NOMO-1 (cell line): ENCODE results near the gene SMAD7.
A peak's percentile ranks its signal among the peaks of the same experiment; 100 is the strongest.

Experiments used
- DNase-seq, 2 experiments: peaks; one replicate each; lab custom pipeline; 2025; ENCODE audit not compliant: unreplicated experiment in 2 of 2; lab: John Stamatoyannopoulos, UW

Gene SMAD7

DNA sequence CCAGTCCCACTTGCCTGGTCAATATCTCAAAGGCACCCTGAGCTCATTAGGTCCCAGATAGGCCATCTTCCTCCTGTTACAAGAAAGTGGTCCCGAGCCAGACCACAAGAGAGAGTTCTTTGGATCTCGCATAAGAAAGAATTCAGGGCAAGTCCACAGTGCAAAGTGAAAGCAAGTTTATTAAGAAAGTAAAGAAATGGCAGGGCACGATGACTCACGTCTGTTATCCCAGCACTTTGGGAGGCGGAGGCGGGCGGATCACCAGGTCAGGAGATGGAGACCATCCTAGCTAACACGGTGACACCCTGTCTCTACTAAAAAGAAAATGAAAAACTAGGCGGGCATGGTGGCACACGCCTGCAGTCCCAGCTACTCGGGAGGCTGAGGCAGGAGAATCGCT is 10.8 kb upstream of the SMAD7 start:
- DNase-seq = no peak

DNA sequence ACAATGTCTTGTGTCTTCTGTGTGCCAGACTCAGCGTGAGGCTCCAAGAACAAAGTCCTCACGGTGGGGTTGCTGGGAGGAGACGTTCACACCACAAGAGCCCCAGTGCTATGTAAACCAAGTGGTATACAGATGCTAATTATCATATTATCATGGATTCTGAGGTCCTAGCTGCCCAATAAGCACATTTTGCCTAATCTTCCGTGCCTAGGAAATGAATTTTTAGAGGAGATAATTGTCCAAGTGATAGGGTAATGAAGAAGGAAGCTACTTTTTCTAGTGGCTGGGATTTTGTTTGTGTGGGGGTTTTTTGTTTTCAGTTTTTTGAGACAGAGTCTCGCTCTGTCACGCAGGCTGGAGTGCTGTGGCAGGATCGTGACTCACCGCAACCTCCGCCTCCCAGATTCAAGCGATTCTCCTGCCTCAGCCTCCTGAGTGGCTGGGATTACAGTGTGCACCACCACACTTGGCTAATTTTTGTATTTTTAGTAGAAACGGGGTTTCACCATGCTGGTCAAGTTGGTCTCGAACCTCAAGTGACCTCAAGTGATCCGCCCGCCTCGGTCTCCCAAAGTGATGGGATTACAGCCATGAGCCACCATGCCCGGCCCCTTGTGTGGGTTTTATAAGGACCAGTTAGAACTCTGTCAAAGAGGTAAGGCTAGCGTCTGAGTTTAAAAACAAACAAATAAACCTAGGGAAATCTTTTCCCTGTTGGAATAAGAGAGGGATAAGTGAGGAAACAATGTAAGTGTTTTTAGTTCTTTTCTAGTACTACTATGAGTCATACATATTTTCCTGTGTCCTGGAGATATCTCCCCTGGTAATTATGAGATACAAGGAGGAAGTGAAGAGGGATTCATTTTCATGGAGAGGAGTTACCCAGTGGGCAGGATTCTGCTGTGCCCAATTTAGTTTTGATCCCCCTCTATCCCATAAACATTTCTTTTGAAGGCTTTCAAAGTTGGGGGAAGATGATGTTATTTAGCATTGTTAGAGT is 9.5 kb upstream of the SMAD7 start:
- no peak for DNase-seq

DNA sequence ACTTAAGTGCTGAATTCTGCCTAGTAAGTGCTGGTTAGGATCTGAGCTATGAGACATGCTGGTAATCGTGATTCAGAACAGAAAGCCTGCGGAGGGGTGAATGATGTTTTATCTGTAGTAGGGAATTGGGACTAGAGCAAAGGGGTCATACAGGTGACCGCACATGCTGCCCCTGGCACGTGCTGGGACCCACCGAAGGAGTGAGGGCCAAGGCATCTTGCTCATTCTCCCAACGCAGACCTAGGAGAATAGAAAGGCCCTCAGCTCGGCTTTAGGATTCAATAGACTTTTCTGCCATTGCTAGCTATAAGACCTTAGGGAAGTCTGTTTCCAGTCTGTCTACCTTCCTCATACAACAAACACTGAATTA is 8.8 kb upstream of the SMAD7 start:
- no peak for DNase-seq

DNA sequence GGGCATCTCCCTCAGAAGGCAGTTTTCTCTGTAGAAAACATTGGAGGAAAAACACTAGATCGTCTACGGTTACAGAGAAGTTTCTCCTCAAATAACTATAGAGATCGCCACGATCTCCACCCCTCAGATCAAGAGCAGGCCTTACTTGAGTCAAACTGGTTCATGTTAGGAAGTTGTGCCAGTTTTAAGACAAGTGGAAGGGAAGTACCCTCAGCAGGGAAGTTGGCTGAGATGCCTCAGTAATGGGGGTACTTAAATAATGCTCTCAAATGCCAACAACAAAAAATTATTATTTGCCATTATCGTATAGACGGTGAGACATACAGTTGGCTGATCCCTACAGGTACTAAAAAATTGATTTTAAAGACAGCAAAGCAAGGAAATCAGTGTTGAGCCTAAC is 8.2 kb upstream of the SMAD7 start:
- DNase-seq = no peak

DNA sequence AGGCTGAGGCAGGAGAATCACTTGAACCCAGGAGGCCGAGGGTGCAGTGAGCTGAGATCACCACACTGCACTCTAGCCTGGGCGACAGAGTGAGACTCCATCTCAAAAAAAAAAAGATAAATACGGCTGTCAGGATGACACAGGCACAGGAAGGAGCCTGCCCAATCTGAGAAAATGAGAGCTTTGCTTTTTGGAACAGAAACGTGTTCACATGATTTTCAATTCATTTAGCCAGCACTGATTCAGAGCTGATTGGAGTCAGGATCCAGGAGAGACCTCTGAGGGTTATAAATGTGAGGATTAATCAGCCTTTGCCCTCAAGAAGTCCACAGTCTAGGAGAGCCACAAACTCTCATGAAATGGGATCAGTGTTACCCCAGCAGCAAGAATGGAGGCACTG is 6.9 kb upstream of the SMAD7 start:
- no peak for DNase-seq

DNA sequence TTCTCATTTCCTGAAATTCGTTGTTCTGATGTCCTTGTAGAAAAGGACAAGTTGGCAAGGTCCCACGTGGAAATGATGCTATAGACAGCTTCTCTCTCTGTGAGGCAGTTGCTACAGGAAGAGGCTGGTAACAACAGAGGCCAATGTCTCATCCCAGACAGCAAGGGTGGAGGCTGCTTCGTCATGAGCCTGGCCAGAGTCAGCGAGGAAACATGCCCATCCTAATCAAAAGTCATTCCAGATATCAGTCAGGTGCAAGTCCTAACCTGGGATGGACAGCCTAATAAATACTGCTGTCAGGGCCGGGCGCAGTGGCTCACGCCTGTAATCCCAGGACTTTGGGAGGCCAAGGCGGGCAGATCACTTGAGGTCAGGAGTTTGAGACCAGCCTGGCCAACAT is 6.4 kb upstream of the SMAD7 start:
- DNase-seq = no peak

DNA sequence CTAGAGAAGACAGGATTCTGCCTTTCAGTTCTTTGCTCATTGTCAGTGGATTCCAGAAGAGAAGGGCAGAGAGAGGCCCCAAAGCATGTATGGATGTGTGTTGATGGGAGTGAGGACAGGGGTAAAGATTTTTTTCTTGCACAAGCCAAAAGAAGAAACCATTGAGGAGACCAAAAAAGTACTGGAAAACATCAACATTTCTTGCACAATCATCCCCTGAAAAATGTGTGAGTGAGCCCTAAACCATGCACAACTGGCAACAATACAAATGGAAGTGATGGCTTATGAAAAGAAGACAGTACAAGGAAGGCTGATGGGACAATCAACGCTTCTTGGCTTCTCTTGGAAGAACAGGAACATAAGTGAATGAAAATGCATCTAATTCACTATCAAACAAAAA is 5.6 kb upstream of the SMAD7 start:
- DNase-seq = no peak

DNA sequence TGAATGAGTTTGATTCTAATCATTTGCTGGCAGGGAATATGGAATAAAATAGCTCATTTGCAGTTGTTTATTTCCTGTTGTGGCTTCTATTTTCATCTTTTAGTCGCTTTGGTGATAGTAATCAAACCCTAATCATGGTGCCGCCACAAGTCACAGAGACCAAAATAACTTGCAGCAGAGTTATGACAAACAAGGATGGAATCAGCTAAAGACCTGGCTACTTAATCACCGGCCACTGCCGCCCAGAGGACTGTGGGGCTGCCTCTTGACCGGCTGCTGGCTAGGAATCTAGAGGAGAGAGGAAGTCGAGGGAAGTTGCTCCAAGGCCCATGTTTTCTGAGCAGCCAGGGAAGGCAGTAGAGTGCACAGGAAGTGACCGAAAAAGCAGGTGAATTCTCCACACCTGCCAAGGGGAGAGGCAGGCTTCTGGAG is 5.1 kb upstream of the SMAD7 start:
- no peak for DNase-seq

DNA sequence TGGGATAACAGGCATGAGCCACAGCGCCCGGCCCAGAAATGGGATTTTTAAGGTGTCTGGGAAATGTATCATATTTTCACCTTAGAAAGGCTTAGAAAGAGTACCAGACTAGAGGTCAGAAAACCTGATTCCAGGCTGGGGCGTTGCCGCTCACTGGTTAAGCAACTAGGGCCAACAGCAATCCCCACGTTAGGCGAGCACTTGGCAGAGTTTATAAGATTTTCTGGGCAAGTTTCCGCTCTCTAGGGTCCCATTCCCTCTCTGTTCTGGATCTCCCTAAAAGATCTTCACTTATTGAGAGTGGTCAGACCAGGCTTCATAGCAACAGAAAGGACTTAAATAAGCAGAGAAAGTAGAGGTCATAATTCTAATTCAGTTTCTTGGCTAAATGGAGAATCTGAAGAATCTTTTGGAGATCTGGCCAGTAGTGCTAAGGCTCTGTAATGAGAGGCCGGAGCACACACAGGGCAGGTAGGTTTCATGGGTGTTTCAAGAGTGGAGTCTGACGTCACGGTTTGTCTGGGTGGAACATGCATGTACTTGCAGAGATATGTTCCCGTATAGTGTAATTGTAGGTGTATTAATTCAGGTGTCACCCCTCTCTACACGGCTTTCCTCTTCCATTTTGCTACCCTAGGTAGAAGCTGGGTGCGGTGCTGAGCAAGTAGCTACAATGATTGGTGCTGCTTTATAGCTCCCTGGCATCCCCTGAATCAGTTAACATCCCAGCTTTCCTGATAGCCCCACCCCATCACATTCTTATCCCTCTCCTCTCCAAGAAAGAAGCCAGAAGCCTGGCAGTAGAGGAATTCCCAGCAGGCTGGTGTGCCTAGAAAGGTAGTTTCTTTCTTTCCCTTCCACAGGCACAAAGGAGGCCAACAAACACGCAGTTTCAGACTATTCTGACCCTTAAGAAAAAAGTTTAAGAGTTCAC is 4.4 kb upstream of the SMAD7 start:
- DNase-seq = no peak

DNA sequence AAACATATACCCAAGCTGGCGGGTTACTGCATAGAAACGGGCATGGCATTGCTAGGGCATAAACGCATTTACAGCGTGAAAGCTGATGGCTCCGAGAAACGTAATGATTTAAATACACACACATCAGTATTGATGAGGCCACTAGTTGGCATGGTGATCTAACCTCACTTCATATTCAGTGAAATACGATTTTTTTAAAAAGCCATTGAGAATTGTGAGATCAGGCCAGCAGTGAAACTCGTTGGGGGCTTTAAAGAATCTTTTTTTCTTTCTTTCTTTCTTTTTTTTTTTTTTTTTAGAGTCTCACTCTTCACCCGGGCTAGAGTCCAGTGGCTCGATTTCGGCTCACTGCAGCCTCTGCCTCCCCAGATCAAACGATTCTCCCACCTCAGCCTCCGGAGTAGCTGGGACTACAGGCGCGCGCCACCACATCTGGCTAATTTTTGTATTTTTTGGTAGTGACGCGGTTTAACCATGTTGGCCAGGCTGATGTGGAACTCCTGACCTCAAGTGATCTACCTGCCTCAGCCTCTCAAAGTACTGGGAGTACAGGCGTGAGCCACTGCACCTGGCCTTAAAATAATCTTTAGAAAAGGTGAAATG is 2.4 kb upstream of the SMAD7 start:
- DNase-seq = peak in 1 of 2 experiments; percentile 37

DNA sequence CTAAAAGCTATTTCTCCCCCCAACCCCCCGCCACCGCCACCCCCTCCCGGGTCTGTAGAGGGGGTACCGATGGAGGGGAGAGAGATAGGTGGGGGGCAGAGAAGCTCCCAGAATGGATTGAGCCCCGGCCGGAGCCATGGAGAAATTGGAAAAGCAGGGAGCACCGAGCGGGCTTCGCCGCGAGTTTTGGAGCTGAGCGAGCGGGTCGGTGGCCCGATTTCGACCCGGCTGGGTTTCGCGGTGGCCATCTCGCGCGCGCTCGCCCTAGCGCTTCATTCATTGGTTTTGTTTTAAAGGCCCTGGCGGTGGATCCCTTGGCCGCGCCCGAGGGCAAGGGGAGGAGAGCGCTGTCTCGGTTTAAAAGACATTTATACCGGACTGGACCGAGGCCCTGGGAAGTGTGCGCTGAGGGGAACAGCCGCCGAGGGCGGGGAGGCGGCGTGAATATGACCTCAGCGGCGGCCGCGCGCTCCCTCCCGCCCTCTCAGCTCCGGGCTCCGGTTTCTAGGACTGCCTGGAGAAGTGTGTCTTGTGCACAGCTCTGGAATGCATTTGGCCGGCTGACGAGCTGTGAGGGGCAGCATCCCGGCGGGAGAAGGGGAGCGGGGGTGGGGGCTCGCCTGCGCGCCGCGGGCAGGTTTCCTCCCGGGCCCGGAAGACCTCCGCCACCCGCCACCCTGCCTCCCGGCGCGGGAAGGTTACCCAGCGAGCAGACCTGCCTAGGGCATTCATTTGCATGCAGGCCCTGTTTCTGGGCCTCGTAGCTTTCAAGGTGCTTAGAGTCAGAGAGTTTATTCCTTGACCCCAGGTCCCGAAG is 1.7 kb upstream of the SMAD7 start:
- peak; percentile 58 to 79 for DNase-seq

DNA sequence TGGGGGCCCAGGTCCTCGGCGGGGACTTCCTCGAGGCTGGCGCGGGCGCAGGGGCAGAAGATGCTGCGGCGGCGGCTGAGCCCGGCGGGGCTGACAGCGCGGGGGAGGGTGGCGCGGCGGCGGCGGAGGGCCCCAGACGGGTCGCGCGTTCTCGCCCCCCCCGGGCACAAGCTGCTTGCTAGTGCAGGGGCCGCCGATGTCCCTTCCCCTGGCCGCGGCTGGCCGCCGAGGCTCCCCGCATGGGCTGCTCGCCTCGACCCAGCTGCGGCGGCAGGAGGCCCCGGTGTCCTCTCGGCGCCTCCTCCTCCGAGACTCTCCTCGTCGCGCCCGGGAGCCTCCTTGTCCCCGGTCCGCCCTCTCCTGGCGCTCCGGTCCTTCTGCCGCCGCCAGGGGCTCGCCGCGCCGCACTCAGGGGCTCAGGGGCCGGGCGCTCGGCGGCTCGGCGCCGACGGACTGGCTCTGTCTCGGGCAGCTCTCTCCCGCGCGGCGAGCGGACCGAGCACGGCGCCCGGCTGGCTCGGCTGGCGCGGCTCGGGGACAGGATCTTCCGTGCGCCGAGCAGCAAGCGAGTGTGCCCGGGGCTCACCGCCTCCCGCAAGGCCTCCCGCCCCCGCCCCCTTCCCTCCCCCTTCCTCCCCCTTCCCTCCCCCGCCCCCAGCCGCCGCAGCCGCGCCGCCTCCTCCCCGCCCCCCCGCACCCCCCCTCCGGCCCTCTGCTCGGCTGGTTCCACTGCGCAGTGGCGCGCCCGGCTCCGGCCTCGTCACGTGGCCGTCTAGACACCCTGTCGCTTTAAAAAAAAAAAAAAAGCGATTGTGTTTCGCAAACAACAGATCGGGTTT is 902 bp upstream of the SMAD7 start:
- DNase-seq = peak; percentile 82 to 87

DNA sequence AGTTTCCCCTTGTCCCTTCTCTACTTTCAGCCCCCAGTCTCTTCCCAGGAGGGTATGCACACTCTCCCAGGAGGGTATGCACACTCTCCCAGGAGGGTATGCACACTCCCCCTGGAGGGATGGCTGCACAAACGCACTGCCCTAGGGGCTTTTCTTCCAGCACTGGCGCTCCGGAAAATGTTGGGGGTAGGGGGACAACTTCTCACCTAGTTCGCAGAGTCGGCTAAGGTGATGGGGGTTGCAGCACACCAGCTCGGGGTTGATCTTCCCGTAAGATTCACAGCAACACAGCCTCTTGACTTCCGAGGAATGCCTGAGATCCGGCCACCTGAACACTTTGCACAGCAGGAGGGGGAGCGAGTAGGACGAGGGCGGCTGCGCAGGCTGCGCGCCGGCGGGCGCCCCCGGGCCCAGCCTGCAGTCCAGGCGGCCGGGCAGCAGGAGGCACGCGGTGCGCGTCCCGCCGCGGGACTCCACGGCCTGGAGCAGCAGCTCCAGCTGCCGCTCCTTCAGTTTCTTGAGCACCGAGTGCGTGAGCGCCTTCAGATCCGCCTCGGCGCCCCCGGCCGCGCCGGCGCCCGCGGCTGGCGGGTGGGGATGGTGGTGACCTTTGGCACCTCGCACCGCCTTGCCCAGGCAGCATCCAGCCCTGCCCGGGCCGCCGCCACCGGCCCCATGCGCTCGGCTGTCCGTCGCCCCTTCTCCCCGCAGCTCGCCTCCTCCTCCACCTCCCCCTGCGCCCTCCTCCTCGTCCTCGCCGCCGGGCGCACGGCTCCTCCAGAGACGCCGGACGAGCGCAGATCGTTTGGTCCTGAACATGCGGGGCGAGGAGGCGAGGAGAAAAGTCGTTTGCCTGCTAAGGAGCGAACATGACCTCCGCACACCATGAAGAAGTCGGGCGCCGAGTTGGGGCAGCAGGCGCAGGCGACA is 894 bp downstream of the SMAD7 start:
- peak in 1 of 2 experiments; percentile 43 for DNase-seq

DNA sequence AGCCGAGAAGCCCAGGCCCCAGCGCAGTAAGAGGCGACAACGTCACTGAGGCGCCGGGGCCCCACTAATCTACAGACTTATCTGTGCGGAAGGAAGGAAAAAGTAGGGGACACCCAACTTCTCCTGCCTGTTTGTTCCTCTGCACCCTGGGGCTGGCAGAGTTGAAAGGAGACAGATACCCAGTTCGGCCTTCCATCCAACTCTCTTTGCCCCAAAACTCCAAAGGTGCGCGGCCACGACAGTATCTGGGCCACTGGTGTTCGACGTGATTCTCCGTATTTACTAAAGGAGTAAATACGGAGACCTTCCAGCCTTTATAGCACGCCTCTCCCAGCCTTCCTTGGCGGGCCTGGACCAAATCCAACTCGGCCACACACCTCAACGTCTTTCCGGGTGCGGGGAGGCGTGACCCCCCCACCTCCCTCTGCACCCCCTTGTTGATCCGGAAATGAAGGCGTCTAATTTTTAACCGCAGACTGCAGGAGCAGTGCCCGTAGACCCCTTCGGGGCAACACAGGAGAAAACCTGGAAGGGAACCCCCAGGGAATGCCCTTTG is 1.6 kb downstream of the SMAD7 start:
- peak in 1 of 2 experiments; percentile 30 for DNase-seq

DNA sequence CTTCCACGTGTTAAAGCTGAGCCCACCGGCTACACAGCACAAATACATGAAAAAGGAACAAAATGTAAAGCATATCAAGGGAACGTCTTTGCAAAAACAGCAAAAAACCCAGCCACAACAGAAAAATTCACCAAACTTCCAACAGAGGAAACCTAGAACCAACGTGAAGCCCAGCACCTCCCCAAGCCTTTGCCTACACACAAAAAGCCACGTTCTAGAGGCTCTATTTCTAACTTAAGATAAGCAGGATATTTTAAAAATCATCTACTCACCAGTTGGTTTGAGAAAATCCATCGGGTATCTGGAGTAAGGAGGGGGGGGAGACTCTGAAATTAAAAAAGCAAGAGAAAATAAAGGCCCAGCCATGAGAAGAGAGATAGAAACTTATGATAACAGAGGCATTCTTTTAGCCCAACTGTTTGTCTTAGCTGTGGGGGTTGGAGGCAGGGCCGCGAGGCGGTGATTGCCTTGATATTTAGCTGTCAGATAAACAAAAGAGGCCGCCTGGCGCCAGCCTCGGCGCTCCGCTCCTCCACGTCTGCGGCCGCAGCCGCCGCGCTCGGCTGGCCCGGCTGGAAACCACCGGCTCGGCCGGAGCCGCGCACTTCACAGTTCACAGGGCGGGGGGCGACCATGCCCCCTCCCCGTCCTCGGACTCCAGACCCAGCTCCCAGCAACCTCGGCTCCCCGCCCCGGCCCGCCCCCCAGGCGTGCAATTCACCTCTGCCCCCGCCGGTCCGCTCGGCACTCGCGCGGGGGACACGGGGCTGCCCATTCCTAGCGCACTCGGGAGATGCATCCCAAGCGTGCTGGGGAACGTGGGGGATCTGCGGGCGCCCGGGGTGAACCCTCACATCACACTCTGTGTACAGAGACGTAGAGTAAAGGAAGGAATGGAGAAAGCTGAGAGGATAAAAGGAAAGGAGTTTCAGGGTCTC is 2.4 kb downstream of the SMAD7 start:
- peak; percentile 20 to 32 for DNase-seq

DNA sequence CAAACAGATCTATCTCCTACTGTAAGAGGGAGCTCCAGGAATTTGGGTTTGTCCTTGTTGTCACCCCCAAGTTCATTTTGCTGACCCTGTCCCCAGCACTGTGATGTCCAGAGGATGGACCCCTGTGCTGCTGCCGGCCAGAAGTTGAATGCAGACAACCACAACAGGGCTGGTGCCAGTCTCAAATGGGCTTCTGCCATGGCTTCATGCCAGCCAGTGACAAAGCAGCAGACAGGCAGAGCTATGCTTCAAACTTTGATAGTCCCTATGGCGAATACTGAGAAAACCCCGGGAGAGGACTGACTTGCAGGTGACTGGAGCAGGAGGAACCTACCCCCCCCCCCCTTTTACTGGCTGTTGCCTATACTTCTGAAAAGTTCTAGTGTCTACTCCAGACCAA is 3.2 kb downstream of the SMAD7 start:
- no peak for DNase-seq

DNA sequence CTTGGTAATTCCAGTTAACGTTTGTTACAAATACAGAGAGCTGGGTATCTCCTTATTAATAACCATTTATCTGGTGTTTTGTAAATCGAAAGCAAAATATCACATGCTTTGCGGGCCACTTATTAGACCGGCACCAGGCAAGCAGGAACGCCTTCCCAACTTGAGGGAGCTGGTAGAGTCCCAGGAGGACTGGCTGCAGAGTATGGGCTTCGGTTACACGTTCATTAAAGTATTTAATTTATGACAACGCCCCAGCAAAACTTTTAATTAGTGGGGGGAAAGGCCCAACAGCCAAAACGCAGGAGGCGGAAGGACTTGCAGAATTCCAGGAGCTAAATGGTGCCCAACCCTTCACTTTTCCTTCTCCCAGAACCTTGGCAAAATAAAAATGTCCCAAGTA is 3.7 kb downstream of the SMAD7 start:
- DNase-seq = no peak
